Glutamatergic neuron (in vitro differentiated cells): Measurements from ENCODE around the gene ACOT4. TPM values are rescaled to one million over a fixed set of nuclear protein-coding genes. Genes with fewer than 3 reads are reported as not detected.

ENCODE experiments used
- DNase-seq: peaks from one replicate; pipeline ENCODE4 v3.0.0; 2022
- H3K27ac Mint-ChIP-seq: one replicate; pipeline ENCODE4 v1.8.0; 2020; ENCODE audit warnings: mild to moderate bottlenecking, mixed read lengths, inconsistent platforms; ENCODE audit not compliant: unreplicated experiment
- H3K27me3 Mint-ChIP-seq: one replicate; pipeline ENCODE4 v1.8.0; 2020; ENCODE audit warnings: mild to moderate bottlenecking, moderate library complexity, mixed read lengths, inconsistent platforms; ENCODE audit not compliant: unreplicated experiment
- H3K36me3 Mint-ChIP-seq: one replicate; pipeline ENCODE4 v1.8.0; 2020; ENCODE audit warnings: mild to moderate bottlenecking, mixed read lengths, inconsistent platforms; ENCODE audit not compliant: unreplicated experiment
- H3K4me1 Mint-ChIP-seq: one replicate; pipeline ENCODE4 v1.8.0; 2020; ENCODE audit warnings: mild to moderate bottlenecking, low read depth, mixed read lengths, inconsistent platforms; ENCODE audit not compliant: unreplicated experiment
- H3K4me3 Mint-ChIP-seq: one replicate; pipeline ENCODE4 v1.8.0; 2020; ENCODE audit warnings: mild to moderate bottlenecking, mixed read lengths, inconsistent platforms; ENCODE audit not compliant: unreplicated experiment
- H3K9me3 Mint-ChIP-seq: one replicate; pipeline ENCODE4 v1.8.0; 2020; ENCODE audit warnings: mild to moderate bottlenecking, moderate library complexity, mixed read lengths, inconsistent platforms; ENCODE audit not compliant: unreplicated experiment
- CTCF ChIP-seq: fragments of 200-600 bp; sonication (generic); IDR thresholded peaks from one replicate; pipeline ENCODE4 v1.5.0; 2021; ENCODE audit not compliant: partially characterized antibody, unreplicated experiment
- total RNA-seq: library from RNA; stranded (reverse); fragmentation: NEBNext Ultra II Directional; extraction: Animal tissue kit (Norgen Biotek cat#: 25700); gene quantifications from one replicate; pipeline ENCODE4 v1.2.1, GENCODE V29; 2021; ENCODE audit not compliant: unreplicated experiment

ACOT4 gene
- total RNA-seq, 1 donor from 2014 or later, result not detected

GRCh38 chr14:73610687-73611086 lies 19.0 kb downstream of the ACOT4 start:
- Mint-ChIP-seq H3K27me3 (peaks cover 3% of the 10 kb centered on the region), H3K4me3 (no peak overlapping the region), H3K36me3 (peaks cover 4% of the 10 kb centered on the region), H3K4me1 (no peaks in the 10 kb centered on the region), H3K27ac (no peak overlapping the region), H3K9me3 (peaks cover 6% of the 10 kb centered on the region)
- no peak for DNase-seq
- TF ChIP-seq CTCF, result no peak

GRCh38 chr14:73612339-73613045 lies 20.8 kb downstream of the ACOT4 start, which contains the start of gene ACOT6:
Gene ACOT6, plus strand, starts transcription at chr14:73612517. Its CDS starts 55 bp downstream, at chr14:73612572.
- H3K9me3 Mint-ChIP-seq, result peaks cover 7% of the 10 kb centered on the region
- H3K4me3 Mint-ChIP-seq, result peak within 1 kb of the TSS; percentile 89
- no peaks in the 10 kb centered on the region for H3K36me3 Mint-ChIP-seq
- H3K4me1 Mint-ChIP-seq, result no peaks in the 10 kb centered on the region
- DNase-seq, result peak; percentile 70
- H3K27ac Mint-ChIP-seq, result no peak within 1 kb of the TSS
- no peak for TF ChIP-seq CTCF
- peaks cover 3% of the 10 kb centered on the region for H3K27me3 Mint-ChIP-seq

GRCh38 chr14:73613046-73613383 lies 21.3 kb downstream of the ACOT4 start:
- H3K27ac Mint-ChIP-seq, result no peak overlapping the region
- H3K36me3 Mint-ChIP-seq, result no peaks in the 10 kb centered on the region
- peak; percentile 16 for DNase-seq
- H3K9me3 Mint-ChIP-seq, result peaks cover 7% of the 10 kb centered on the region
- no peaks in the 10 kb centered on the region for H3K4me1 Mint-ChIP-seq
- H3K4me3 Mint-ChIP-seq, result peak overlapping the region; percentile 89
- TF ChIP-seq CTCF, result no peak
- peaks cover 3% of the 10 kb centered on the region for H3K27me3 Mint-ChIP-seq

- H3K27me3 Mint-ChIP-seq, result peaks cover 3% of the 10 kb centered on the region
- no peak for TF ChIP-seq CTCF
- H3K4me3 Mint-ChIP-seq, result peak overlapping the region; percentile 89
- no peak overlapping the region for H3K27ac Mint-ChIP-seq
- DNase-seq, result no peak
- H3K9me3 Mint-ChIP-seq, result peaks cover 4% of the 10 kb centered on the region
- no peaks in the 10 kb centered on the region for H3K4me1 Mint-ChIP-seq
- H3K36me3 Mint-ChIP-seq, result no peaks in the 10 kb centered on the region
These were observed 21.8 kb downstream of the ACOT4 start for GRCh38 chr14:73613419-73613963.

- Mint-ChIP-seq H3K27me3 (peaks cover 2% of the 10 kb centered on the region), H3K27ac (no peak overlapping the region), H3K4me3 (no peak overlapping the region), H3K4me1 (no peaks in the 10 kb centered on the region), H3K9me3 (peaks cover 4% of the 10 kb centered on the region), H3K36me3 (no peaks in the 10 kb centered on the region)
- TF ChIP-seq CTCF, result no peak
- DNase-seq, result no peak
These were observed 25.2 kb downstream of the ACOT4 start for GRCh38 chr14:73616831-73617230.
